NCI-H2107 treated with DMSO at 0.1 percent for 48 hours (cell line): ENCODE results near the gene ITGA2B.
"Not testable (repeated sequence)": the region's sequence is repeated elsewhere in the genome, so short reads cannot be mapped to it uniquely, and the experiment has no call there.

Experiments
- DNase-seq: peaks from one replicate; lab custom pipeline; 2025; ENCODE audit not compliant: unreplicated experiment; lab: John Stamatoyannopoulos, UW

ITGA2B gene

DNA sequence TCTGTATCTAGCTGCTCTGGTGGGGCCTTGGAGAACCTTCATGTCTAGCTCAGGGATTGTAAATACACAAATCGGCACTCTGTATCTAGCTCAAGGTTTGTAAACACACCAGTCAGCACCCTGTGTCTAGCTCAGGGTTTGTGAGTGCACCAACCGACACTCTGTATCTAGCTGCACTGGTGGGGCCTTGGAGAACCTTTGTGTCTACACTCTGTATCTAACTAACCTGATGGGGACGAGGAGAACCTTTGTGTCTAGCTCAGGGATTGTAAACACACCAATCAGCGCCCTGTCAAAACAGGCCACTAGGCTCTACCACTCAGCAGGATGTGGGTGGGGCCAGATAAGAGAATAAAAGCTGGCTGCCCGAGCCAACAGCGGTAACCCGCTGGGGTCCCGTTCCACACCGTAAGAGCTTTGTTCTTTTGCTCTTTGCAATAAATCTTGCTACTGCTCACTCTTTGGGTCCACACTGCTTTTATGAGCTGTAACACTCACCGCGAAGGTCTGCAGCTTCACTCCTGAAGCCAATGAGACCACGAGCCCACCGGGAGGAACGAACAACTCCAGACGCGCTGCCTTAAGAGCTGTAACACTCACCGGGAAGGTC is 19.9 kb downstream of the ITGA2B start:
- not testable (repeated sequence) for DNase-seq

DNA sequence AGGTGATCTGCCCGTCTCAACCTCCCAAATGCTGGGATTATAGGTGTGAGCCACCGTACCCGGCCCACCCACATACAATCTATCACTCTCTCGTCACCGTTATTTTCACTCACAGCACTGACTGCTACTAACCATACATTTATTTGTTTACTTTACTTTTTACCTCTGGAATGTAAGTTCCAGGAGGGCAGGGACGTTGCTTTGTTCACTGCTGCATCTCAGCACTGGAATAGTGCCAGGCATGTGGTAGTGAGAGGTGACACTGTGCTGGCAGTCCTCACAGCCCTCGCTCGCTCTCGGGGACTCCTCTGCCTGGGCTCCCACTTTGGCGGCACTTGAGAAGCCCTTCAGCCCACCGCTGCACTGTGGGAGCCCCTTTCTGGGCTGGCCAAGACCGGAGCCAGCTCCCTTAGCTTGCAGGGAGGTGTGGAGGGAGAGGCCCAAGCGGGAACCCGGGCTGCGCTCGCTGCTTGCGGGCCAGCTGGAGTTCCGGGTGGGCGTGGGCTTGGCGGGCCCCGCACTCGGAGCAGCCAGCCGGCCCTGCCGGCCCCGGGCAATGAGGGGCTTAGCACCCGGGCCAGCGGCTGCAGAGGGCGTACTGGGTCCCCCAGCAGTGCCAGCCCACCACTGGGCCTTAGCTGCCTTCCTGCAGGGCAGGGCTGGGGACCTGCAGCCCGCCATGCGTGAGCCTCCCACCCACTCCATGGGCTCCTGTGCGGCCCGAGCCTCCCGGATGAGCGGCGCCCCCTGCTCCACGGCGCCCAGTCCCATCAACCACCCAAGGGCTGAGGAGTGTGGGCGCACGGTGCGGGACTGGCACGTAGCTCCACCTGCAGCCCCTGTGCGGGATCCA is 20.8 kb downstream of the ITGA2B start:
- DNase-seq: not testable (repeated sequence)

DNA sequence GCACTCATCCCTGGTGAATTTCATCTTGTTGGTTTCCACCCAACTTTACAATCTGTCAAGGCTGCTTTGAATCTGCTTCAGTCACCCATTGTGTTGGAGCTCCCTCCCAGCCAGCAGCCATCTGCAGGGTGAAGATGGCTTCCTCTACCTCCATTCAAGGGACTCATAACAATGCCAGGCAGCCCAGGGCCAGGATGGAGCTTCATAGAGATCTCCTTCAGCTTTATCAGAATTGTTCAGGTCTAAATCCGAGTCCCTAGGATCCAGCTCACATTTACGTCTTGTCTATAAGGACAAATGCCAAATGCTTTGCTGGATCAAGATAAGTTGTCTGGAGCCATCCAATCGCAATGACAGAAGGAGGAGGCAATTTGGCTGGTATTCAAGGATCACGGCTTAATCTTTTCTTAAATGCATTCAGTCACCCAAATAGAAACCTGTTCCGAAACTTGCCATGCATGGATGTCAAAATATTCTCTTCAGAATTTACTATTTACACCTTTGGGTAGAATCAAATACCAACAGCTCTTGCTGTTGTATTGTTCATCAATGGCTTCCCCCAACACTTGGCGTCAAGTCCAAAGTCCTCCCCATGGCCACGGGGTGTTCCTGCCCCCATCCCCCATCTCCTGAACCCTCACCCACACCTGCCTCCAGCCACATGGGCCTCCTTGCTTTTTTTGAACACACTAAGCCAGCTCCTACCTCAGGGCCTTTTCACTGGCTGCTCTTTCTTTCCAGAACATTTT is 22.0 kb downstream of the ITGA2B start:
- no peak for DNase-seq

DNA sequence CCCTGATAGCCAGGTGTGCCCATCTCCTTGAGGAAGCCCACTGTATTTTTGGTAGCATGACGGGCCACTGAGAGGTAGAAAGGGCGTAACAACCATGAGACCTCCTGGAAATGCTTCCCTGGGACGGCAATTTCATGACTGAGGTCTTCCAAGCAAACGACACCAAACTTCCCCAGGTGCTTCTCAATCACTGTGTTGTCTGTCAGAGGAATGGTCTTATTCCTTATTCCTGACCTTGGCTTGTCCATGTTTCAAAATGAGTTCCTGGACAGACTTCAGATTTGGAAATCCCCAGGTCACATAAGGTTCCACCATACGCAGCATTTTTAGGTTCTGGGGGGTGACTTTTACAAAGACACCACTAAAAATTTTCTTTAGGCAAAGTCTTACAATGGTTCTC is 24.4 kb downstream of the ITGA2B start:
- DNase-seq: not testable (repeated sequence)

DNA sequence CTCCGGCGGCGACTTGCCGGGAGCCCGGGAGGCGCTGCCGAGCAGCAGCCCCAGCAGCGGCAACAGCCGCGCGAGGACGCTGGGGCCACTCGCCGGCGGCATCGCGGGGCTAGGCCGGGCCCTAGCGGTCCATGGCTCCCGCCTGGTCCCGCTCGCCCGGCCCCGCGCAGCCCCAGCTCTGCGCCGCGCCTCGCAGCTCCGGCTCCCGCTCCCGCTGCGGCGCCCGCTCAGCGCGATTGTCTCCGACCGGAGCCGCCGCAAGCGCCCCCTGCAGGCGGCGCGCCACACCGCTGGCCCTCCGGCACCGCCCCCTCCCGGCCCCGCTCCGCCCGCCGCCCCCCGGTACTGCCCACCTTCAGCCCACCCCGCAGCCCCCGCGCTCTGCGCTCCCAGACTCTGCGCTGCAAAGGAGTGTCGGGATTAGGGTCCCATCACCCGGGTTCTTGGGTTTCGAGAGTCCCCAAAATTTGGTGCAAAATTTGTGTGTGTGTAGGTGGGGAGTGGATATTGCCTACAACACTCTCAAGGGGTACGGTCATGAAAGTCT is 25.8 kb downstream of the ITGA2B start, which contains the start of gene FAM171A2:
TSS of gene FAM171A2 (minus strand) at position 241 of the 547 bp plus-strand sequence. CDS start at position 102, 139 bp downstream.
- DNase-seq: no peak

DNA sequence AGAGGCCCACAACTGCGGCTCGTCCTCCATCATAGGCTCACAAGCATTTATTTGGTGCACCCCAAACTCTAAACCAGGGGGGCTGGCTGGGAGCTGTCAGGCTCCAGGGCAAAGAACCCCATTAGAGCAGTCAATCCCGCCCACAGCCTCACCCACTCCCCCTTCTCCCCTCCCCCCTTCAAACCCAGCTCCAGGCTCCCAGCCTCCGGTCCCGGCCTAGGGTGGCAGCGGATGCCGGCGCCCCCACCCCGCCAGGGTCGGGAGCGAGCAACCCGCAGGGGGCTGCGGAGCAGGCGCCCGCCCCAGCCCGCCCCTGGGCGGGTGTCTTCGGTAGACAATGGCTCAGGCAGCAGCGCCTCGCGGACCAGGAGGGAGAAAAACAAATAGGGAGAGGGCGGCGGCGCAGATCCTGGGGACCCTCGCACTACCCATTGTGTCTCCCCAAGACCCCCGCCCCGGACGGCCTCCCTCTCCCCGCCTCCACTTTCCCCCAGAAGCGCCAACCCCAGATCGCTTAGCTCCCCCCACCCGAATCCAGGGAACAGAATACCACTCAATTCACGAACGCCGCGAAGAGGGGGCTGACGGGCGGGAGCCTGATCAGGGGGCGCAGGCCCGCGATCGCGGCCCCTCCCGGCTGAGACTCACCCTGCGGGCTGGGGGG is 26.4 kb downstream of the ITGA2B start:
- DNase-seq: no peak

DNA sequence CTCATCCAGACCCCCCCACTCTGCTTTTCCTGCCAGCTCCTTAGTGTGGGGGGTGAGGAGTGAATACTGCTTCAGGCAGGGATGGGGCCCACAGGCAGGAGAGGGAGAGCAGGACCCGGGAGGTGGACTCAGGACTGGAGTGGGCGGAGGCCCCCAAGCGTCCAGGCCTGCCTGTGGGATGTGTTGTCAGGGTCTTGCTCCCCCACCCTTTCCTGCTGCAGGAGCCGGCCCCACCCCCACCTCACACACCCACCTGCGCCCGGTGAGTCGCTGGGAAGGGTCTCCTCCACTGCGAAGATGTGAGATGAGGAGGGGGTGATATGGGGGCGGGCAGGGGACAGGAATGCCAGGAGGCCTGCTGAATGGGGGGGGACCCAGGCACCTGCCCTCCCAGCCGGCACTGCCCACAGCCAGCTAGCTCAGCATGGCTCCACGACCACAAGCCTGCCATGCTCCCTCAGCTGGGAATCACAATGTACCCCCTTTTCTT is 26.9 kb downstream of the ITGA2B start:
- no peak for DNase-seq

DNA sequence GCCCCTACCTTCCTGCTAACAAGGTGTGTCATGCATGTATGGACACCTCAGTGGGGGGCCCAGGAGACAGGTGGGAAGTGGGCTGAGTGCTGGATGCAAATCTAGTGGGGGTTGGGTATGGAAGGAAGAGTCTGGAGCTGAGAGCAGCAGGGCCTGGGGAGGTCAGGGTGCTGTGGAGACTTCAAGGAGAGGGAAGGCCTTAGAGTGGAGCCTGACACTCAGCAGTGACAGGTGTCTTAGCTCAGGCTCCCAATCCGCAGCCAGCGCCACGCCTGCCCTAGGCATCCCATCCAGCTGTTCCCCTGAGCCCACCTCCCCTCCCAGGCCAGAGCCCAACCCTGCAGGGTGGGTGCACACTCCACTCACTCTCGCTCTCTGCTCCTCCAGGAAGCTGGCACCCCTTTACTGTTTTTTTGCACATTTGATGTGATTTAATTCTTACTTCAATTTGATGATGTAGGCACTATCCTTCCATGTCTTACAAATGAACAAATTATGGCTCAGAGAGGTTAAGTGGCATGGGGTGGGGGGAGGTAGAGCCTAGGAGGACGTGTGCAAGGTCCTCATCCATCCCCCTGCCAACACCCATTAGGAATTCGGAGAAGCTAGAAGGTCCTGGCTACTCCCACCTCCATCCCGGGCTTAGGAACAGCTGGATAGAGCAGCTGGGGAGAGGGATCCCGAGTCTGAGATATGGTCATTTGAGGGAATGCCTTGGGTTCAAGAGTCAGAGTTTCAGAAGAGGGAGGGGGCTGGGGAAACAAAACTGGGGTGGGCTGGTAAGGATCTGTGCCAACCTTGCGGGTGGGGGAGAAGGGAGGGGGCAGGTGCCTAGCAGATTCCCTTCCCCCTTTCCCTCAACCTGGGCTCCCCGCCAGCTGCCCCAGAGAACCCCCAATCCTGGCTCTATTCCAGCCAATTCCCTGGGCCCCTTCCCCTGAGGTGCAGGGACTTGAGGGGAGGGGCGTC is 27.9 kb downstream of the ITGA2B start:
- DNase-seq: no peak

DNA sequence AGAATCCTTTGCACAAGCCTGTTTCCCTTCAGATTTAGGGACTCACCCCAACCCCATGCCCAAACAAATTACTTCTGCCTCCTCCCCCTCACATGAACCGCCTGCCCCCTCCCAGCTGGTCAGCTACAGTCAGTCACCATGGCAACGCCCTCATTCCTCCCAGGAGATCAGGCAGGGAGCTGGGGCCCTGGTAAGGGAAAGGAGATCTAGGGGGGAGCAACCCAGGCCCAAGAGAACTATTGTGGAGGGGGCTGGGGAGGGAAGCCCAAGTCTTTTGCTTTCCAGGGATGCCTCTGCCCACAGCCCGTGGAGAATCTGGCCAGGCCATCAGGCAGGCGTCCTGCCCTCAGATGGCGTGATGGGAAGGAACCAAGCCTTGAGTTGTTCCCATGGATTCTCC is 28.6 kb downstream of the ITGA2B start:
- DNase-seq: no peak

DNA sequence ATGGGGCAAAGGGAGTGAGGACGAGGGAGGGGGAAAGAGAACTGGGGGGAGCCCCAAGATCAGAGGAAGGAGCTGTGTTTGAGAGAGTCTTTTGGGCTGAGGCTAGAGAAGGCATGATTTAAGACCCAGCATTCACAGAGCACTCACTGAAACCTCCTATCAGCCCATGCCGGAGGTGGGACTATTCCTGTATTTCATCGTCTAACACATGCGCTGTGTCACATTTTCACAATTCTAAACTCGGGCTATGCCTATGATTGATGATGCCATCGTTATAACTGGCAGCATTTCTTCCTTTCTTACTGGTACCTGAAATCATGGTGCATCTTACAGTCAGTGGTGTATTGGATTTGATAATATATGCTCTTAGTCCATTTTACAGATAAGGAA is 29.3 kb downstream of the ITGA2B start:
- DNase-seq: no peak

DNA sequence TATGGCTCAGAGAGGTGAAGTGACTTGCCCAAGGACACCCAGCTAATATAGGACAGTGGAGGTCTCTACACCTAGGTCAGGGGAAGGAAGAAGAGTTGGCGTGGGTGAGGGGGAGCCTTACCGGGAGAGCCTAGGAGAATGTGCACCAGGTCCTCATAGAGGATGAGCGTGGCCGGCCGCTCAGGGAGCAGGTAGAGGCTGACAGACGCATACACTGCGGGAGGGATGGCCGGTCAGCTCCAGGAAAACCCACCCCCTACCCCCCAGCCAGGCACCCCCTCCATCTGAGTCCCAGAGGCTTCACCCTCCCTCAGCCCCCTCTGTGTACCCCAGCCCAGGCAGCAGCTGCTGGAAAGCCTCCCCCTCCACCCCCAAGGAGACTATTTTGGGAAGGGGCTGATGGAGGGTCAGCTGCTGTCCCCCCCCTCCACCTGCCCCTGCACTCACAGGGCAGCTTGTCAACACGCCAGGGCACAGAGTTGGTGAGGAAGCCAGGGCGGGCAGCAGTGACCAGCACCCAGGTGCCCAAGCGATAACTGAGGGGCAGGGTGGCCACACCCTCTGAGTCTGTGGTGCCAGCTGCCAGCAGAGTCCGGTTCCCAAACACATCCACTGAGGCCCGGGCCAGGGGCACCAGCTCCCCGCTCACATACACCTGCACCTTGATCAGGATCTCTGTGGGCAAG is 29.8 kb downstream of the ITGA2B start:
- DNase-seq: no peak

DNA sequence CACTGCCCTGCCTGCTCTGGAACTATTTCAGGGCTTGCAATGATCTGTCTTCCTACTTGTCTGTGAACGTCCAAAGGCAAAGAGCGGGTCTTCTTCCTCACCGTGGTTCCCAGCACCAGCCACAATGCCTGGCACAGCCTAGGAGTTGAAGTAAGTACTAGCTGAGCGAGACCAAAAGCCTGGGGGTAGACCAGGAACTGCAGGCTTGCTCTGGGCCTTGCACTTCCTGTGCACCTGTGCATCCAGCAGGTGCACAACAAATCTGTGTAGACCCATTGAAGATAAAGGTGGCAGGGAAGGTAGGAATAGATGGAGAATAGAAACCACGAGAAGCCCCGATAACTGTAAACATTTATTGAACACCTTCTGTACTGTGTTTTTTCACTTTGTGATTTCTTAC is 30.4 kb downstream of the ITGA2B start:
- DNase-seq: no peak

DNA sequence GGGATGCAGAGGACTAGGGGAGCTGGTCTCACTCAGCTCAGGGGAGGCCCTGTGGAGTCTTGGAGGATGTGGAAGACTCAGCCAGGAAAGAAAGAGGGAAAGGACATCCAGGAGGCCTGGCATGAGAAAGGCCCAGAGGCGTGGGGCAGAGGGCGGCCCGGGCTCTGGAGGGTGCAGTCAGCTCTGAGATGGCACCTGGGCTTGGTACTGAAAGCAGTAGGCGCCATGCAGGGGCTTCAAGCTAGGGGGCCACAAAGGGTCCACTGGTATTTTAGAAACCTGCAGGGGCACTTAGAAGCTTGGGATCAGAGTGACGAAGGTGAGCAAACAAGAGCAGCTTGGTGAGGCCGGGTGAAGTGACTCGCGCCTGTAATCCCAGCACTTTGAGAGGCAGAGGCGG is 31.4 kb downstream of the ITGA2B start:
- no peak for DNase-seq

DNA sequence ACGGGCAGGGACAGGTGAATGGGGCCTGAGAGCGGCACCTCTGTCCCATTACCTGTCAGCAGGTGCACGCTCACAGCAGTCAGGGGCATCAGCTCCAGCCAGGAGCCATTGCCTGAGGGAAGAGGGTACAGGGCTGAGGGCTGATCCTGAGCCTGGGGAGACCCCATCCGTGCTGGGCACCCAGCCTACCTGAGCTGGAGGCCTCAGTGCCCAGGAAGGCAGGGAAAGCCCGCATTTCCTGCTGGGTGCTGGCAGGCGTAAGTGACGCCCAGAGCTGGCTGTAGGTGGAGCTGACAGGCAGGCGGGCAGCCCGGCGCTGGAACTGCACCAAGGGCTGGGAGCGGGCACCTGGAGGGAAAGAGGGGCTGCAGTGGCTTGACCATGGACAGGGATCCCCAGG is 33.2 kb downstream of the ITGA2B start:
- no peak for DNase-seq

DNA sequence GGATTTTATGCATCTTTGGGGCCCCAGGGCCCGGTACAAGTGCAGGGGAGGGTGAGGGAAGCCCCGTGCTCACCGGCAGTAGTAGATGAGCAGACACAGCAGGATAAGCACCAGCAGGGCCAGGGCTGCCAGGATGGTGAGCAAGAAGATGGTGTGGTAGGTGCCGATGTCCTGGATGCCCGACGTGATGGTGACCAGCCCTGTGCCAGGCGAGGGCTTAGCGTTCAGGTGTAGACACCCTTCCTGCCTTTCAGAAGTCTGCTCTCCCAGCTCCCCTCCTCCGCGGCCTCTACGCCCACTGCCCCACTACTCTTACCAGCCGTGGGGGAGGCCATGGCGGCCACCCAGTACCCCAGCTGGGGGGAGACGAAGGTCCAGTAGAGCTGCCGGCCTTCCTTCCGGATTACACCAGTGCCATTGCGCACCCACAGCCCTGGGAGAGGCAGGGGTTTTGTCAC is 33.8 kb downstream of the ITGA2B start:
- no peak for DNase-seq

DNA sequence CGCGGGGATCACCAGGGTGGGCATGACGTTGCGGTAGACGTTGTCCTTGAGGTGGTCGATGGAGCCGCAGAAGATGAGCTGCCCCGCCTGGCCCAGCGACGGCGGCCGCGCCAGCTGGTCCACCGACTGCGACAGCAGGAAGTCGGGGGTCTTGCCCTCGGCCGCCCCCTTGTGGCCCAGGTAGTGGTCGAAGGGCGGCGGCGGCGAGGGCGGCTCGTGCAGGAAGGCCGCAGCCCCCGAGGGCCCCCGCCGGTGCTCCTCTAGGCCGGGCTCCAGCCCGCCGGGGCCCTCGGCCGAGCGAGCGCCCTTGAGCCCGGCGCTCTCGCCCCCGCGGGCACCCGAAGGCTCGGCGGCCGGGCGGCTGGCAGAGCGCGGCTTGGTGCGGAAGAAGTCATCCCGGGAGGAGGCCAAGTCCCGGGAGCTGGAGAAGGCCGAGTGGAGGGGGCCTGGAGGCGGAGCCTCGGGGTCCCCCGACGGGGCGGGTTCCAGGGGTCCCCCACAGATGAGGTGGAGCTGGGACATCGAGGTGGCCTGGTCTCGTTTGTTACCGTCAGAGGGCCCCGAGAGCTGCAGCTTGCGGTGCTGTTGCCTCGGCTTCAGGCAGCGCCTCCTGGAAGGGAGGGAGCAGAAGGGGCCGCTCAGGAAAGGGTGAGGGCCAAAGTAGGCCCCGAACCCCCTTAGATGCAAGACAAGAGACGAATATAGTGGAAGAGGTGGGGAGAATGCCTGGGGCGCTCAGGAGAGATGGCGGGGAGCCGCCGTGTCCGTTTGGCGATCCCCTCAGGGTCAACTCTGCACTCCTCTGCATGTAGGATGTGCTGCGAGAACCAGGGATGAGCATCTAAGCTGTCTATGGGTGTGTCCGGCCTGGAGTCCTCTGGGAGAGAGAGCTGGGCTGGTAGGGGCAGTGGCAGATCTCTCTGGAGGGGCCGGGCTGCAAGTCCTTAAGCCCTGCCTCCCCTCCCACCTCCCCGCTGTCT is 34.6 kb downstream of the ITGA2B start:
- DNase-seq: no peak

DNA sequence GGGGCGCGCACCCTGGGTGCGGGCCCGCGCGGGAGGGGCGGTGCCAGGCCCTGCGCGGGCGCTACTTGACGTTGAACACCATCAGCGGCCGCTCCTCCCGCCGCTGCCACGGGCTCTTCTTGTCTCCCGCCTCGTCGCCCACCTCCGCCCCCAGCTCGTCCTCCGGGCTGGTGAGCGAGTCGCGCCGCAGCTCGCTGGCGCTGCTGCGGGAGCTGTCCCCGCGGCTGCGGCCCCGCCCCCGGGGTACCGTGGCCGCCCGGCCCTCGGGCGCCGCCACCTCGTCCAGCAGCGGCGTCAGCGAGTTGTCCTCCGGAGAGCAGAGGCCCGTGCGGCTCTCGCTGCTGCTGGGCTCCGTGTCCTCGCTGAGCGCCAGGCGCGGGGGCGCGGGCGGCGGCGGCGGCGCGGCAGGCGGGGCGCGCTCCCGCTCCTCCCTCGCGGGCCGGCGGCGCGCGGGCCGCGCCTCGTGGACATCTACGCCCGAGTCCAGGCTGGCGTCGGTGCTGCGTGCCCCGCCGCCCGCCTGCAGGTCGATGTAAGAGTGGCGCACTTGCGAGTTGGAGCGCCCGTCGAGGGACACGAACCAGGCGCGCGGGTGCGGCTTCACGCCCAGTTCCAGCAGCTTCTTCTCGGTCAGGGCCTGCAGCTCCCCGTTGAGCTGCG is 35.6 kb downstream of the ITGA2B start:
- DNase-seq: no peak
